ENCODE measurements around the gene C16orf46. TPM values are rescaled to one million over a fixed set of nuclear protein-coding genes. Genes with fewer than 3 reads are reported as not detected.
A peak's percentile ranks its signal among the peaks of the same experiment; 100 is the strongest.

C16orf46 gene
- total and polyA plus RNA-seq, 9 of the 15 experiments (the other 6 are each of a cell fraction or from before 2014, with no cell fraction given) = 0.10 to 0.98 (median 0.41) TPM; not detected in 1

DNA sequence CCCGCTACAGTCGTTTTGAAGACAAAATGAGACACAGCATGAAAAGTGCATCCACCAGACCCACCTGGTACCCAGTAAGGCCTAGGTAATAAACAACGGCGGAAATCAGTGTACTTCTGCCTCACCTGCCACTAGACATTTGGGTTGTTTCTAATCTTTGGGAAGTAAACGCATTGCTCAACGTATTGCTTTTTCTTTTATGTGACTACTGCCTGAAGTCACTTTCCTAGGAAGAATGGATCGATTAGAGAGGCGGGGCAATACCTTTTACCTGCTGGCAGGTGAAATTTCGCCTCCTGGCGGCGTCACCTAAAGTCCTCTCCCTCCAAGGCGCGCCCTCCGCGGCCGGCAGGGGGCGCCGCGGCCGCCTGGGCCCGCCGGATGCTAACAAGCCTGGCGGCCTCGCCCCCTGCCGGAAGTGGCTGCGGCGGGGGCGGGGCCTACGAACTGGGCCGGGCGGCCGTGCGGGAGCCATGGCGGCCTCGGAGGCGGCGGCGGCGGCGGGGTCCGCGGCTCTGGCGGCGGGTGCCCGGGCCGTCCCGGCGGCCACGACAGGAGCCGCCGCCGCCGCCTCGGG is 41.6 kb downstream of the C16orf46 start, which contains the start of gene ATMIN (continued):
- TF ChIP-seq SIN3A (IDR thresholded peaks at IDR 0.05; ENCODE audit: borderline replicate concordance in 2 of 2, control insufficient read depth in 1 of 2, low read depth in 2 of 2, low read length in 2 of 2) = peak; percentile 53 to 78; a peak in 2 of 4 replicates
- no peak for TF ChIP-seq TCFL5 (CRISPR knock-in tag; conservative IDR thresholded peaks at IDR 0.05)
- TF ChIP-seq NELFE (IDR thresholded peaks at IDR 0.05; ENCODE audit: insufficient read depth, insufficient read length) = no peak
- TF ChIP-seq OTX1 (CRISPR knock-in tag; IDR thresholded peaks at IDR 0.05) = no peak
- no peak for TF ChIP-seq U2AF2 (optimal IDR thresholded peaks at IDR 0.05; ENCODE audit: low read depth, low read length)
- TF ChIP-seq CCAR2 (IDR thresholded peaks at IDR 0.05; ENCODE audit: low read depth, low read length) = no peak
- no peak for TF ChIP-seq PYGO2 (tag; IDR thresholded peaks at IDR 0.05)
- no peak for TF ChIP-seq ERF (CRISPR knock-in tag; IDR thresholded peaks at IDR 0.05)
- no peak for TF ChIP-seq MXI1 (IDR thresholded peaks at IDR 0.05; ENCODE audit: low read depth, low read length)
- TF ChIP-seq RHOXF2B (CRISPR knock-in tag; conservative IDR thresholded peaks at IDR 0.05) = no peak
- no peak for TF ChIP-seq SUPT5H (IDR thresholded peaks at IDR 0.05)
- TF ChIP-seq GATAD2B (IDR thresholded peaks at IDR 0.05; ENCODE audit: borderline replicate concordance) = peak; percentile 94; the same call in 1 of the 2 replicates
- TF ChIP-seq ZNF444 (CRISPR knock-in tag; IDR thresholded peaks at IDR 0.05) = no peak
- no peak for TF ChIP-seq SPI1 (IDR thresholded peaks at IDR 0.05; ENCODE audit: borderline replicate concordance, low read depth, low read length)
- TF ChIP-seq ZNF696 (CRISPR knock-in tag; conservative IDR thresholded peaks at IDR 0.05) = no peak
- TF ChIP-seq, protein P1, sequence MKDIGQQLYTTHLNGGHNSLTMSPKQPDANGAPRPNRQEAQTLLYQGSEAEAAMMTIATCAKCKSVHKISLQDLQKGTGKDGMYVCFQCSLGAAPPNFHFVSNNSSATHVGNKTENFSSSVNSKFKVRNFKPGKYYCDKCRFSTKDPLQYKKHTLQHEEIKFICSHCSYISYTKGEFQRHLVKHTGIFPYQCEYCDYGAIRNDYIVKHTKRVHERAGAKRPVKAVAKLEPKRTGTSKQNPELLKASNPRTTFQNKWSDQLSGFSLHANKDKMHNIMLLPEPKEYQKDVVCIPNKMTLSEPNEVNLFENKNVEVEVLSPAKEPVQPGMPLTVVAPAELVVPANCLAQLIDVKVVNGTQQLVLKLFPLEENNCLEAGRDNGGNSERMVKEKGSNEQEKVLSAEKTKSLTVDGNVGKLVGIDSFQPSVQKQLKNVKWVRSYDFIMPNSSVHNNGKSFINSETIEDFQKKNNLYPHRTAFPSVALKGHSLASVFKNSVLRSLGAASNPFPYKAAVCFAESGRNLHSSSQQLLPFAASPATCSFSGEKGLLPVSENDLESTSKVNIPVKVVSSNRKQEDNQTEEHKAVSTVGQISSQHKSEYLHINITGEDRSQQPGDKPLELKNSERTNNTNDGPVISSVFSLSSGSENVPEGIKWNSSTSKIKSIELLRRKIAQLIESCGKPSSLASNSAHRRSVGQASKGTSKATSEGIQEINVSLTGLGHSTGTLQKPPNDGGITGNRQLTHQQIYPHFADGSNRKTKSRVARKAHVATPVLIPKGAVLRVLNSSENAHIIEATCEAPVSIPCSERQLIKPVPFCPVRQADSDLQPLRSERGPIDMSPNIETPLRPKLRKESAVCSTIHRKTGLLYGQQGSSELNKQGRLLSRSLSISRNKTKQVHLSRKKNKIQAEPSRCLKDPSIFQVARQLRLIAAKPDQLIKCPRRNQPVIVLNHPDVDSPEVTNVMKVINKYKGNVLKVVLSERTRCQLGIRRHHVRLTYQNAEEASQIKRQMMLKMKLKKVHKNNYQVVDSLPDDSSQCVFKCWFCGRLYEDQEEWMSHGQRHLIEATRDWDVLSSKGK (CRISPR knock-in tag; IDR thresholded peaks at IDR 0.05) = no peak
- TF ChIP-seq ZNF695 (CRISPR knock-in tag; IDR thresholded peaks at IDR 0.05) = no peak
- TF ChIP-seq RBBP5 (IDR thresholded peaks at IDR 0.05; ENCODE audit: borderline replicate concordance, insufficient read depth, low read length, poor library complexity, severe bottlenecking) = no peak
- no peak for TF ChIP-seq KLF1 (tag; IDR thresholded peaks at IDR 0.05)
- no peak for TF ChIP-seq NFIC (IDR thresholded peaks at IDR 0.05)
- TF ChIP-seq ASH1L (IDR thresholded peaks at IDR 0.05; ENCODE audit: borderline replicate concordance, low read depth, partially characterized antibody) = no peak
- no peak for TF ChIP-seq ZNF668 (CRISPR knock-in tag; IDR thresholded peaks at IDR 0.05)
- no peak; the same call in 1 of the 2 replicates for TF ChIP-seq CBX1 (IDR thresholded peaks at IDR 0.05; ENCODE audit: low read depth)
- 0 out of 2 replicates have a peak, but pooled peaks have one; percentile 24 for TF ChIP-seq DPF2 (IDR thresholded peaks at IDR 0.05)
